HUES48 (cell line): Measurements from ENCODE around the gene ZNF644.

Experiments used
- H3K27ac ChIP-seq: one replicate; pipeline ENCODE4 v1.7.0; 2013; ENCODE audit warnings: low read depth, low read length, inconsistent platforms
- H3K27me3 ChIP-seq: 2 replicates; pipeline ENCODE4 v1.6.1; 2013; ENCODE audit warnings: mild to moderate bottlenecking, low read length; ENCODE audit not compliant: control insufficient read depth, insufficient read depth
- H3K36me3 ChIP-seq: 2 replicates; pipeline ENCODE4 v1.6.1; 2013; ENCODE audit warnings: low read length; ENCODE audit not compliant: control insufficient read depth, insufficient read depth
- H3K4me1 ChIP-seq: 2 replicates; pipeline ENCODE4 v1.6.1; 2013; ENCODE audit warnings: mild to moderate bottlenecking, low read length; ENCODE audit not compliant: control insufficient read depth, insufficient read depth
- H3K4me3 ChIP-seq: 2 replicates; pipeline ENCODE4 v1.5.1; 2013; ENCODE audit warnings: mild to moderate bottlenecking, low read depth, low read length
- H3K9ac ChIP-seq: 2 replicates; pipeline ENCODE4 v1.6.1; 2013; ENCODE audit warnings: mild to moderate bottlenecking, low read depth, low read length, moderate library complexity
- H3K9me3 ChIP-seq: 2 replicates; pipeline ENCODE4 v1.6.1; 2013; ENCODE audit warnings: low read length; ENCODE audit not compliant: control insufficient read depth, insufficient read depth

The ZNF644 gene

DNA sequence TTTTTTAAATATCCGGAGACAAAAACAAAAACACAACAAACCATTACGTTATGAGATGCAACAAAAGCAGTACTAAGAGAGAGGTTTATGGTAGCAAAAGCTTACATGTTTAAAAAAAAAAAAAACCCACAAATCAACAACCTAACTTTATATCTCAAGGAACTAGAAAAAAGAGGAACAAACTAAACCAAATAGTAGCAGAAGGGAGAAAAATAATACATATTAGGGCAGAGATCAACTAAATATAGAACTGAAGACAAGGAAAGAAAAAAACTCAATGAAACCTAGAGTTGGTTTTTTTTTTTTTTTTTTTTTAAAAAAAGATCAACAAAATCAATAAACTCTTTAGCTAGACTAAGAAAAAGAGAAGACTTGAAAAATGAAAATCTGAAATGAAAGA is 34.9 kb downstream of the ZNF644 start:
- H3K9me3 ChIP-seq: peaks cover 23% of the 10 kb centered on the region
- H3K9ac ChIP-seq: no peak overlapping the region
- no peak overlapping the region for H3K27ac ChIP-seq
- peaks cover 17% of the 10 kb centered on the region for H3K4me1 ChIP-seq
- H3K27me3 ChIP-seq: no peaks in the 10 kb centered on the region
- H3K4me3 ChIP-seq: no peak overlapping the region
- H3K36me3 ChIP-seq: peaks cover 31% of the 10 kb centered on the region

DNA sequence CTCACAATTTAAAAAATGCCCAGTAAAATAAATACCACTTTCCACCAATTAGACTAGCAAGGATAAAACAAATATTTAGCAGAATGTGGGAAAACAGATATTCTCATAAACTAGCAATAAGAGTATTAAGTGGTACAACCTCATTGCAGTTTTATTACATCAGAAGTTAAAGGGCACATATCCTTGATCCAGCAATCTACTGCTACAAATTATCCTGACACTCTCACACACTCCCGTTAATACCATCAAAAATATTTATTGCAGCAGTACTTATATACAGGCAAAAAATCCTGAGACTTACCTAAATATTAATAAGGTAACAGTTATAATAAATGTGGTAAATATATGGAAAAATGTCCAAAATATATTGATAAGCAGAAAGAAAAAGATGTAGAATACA is 44.3 kb downstream of the ZNF644 start:
- peaks cover 59% of the 10 kb centered on the region for H3K36me3 ChIP-seq

DNA sequence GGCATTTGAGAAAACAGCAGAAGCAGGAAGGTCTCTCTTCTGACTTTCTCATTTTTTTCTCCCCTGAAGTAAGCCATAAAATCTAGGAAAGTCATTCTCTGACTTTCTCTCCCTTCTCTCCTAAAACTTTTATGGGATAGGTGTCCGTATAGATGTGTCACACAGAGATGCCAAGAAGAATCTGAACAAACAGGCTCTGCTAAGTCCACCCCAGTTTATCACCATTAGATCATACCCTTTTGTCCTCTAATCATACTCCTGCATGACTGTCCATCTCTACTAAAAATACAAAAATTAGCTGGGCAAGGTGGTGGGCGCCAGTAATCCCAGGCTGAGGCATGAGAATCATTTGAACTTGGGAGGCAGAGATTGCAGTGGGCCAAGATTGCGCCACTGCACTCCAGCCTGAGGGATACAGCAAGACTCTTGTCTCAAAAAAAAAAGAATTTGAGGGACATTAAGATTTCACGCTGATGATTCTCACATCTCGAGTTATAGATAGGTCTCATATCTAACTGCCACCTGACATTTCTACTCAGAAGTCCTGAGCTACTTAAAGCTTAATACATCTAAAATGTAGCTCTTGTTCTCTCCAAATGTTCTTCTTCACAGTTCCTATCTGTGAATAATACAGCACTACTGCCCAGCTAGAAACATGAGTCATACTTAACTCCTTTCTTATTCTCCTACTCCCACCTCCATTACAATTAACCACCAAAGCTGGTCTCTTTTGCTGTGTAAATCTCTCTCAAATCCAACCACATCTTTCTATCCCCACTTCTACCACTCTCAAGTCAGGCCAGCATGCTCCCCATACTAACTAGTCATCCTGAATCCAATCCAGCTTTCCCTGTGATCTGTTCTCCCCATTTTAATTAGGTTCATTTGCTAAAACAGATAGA is 47.7 kb downstream of the ZNF644 start:
- H3K4me3 ChIP-seq: peak overlapping the region; percentile 31; the same call in 1 of the 2 replicates
- peaks cover 41% of the 10 kb centered on the region for H3K36me3 ChIP-seq
- 0 out of 2 replicates have a peak overlapping the region, but pooled peaks have one; percentile 8 for H3K9ac ChIP-seq
- H3K27me3 ChIP-seq: no peaks in the 10 kb centered on the region
- no peaks in the 10 kb centered on the region for H3K9me3 ChIP-seq
- peak overlapping the region; percentile 86 for H3K27ac ChIP-seq
- peaks cover 45% of the 10 kb centered on the region for H3K4me1 ChIP-seq

More for the DNA sequence above, 44.3 kb downstream of the ZNF644 start:
- peaks cover 23% of the 10 kb centered on the region for H3K4me1 ChIP-seq
- no peaks in the 10 kb centered on the region for H3K9me3 ChIP-seq
- no peak overlapping the region for H3K4me3 ChIP-seq
- no peak overlapping the region for H3K9ac ChIP-seq
- H3K27me3 ChIP-seq: no peaks in the 10 kb centered on the region
- no peak overlapping the region for H3K27ac ChIP-seq

DNA sequence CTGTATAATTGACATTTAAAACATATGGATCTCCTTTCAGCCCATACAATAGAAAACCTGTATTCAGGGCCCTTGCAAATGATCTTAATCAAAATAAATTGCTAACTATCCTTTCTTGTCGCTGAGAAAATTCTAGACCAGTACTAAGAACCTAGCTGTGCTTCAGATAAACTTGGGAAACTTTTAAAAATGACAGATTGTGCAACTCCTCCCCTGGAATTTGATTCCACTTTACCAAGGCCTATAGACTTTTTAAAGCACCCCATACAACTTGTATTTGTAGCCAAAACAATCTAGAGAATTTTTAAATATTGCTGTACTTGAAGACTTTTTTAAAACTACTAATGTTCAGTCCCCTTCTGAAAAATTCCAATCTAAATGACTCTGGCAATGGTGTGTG is 51.6 kb downstream of the ZNF644 start:
- Histone ChIP-seq H3K36me3 (peaks cover 20% of the 10 kb centered on the region), H3K9ac (no peak overlapping the region), H3K27me3 (no peaks in the 10 kb centered on the region), H3K4me3 (no peak overlapping the region), H3K9me3 (no peaks in the 10 kb centered on the region), H3K4me1 (peaks cover 44% of the 10 kb centered on the region), H3K27ac (no peak overlapping the region)

DNA sequence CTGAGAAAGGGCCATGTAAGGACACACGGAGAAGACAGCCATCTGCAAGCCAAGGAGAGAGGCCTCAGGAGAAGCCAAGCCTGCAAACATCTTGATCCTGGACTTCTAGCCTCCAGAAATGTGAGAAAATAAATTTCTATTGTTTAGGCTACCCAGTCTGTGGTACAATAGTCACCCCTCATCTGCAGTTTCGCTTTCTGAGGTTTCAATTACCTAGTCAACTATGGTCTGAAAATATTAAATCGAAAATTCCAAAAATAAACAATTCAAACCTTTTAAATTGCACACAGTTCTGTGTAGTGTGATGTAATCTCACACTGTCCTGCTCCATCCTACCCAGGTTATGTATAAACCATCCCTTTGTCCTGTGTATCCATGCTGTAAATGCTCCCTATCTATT is 52.6 kb downstream of the ZNF644 start:
- Histone ChIP-seq H3K36me3 (peaks cover 20% of the 10 kb centered on the region), H3K27ac (no peak overlapping the region), H3K4me3 (no peak overlapping the region), H3K4me1 (peaks cover 34% of the 10 kb centered on the region), H3K9ac (no peak overlapping the region), H3K27me3 (no peaks in the 10 kb centered on the region), H3K9me3 (no peaks in the 10 kb centered on the region)

DNA sequence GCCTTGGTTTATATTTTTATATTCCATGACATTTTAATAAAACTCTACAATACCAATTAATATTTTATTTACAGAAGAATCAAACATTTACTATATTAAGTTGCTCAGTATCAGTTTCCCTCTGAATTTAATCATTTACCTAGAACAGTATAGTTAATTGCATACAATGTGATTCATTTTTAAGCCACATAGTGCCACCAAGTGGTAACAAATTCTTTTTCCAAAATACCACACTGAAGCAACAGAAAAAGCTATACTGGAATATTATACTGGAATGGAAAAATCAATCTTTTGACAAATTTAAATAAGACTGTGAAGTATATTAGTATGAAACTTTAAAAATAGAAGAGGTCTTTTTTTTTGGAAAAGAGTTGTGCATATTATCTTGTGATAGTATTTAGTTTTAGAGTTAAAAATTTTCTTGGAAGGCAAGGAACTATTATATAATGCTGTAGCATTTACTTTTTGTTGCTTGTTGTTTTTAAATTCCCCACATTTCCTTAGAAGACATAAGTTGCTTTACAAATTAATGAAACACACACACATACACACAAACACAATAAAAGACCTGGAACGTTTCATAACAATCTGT is 57.3 kb downstream of the ZNF644 start:
- no peak overlapping the region for H3K9ac ChIP-seq
- no peaks in the 10 kb centered on the region for H3K9me3 ChIP-seq
- H3K4me1 ChIP-seq: 0 out of 2 replicates have a peak, but pooled peaks cover 5% of the 10 kb centered on the region
- peaks cover 9% of the 10 kb centered on the region; the same call in 1 of the 2 replicates for H3K36me3 ChIP-seq
- H3K27me3 ChIP-seq: no peaks in the 10 kb centered on the region
- H3K27ac ChIP-seq: peak overlapping the region; percentile 9
- H3K4me3 ChIP-seq: no peak overlapping the region

DNA sequence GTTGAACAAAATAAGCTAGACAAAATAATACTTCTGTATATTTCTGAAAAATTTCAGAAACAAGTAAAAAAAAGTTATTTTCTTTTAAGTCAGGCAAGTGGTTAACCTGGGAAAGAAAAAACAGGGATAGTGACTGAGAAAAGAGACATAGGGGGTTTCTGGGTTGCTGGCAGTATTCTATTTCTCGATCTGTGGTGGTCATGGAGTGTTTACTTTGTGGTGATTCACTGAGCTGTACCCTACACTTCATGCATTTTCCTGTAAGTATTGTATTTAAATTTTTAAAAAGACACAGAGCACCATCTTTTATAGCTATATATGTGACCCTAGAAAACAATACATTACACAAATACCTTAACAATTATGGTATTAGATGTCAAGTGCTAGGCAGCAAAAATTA is 58.2 kb downstream of the ZNF644 start:
- no peak overlapping the region for H3K27ac ChIP-seq
- H3K27me3 ChIP-seq: no peaks in the 10 kb centered on the region
- peaks cover 7% of the 10 kb centered on the region; the same call in 1 of the 2 replicates for H3K36me3 ChIP-seq
- H3K4me3 ChIP-seq: no peak overlapping the region
- H3K9me3 ChIP-seq: no peaks in the 10 kb centered on the region
- 0 out of 2 replicates have a peak, but pooled peaks cover 1% of the 10 kb centered on the region for H3K4me1 ChIP-seq
- H3K9ac ChIP-seq: no peak overlapping the region

DNA sequence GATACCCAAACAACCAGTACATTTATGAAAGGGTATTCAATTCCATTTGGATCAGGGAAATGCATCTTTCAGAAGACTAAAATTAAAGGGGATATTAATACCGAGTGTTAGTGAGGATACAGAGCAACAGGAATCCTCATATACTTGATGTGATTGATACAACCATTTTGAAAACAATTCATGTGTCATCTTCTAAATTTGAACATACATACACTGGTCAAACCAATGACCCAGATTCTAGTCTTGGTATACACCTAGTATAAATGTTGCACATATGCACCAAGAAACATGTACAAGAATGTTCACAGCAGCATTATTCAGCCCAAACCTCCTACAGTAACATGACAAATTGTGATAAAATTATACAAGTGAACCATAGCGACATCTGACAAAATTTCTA is 58.6 kb downstream of the ZNF644 start:
- Histone ChIP-seq H3K9ac (no peak overlapping the region), H3K27me3 (no peaks in the 10 kb centered on the region), H3K27ac (no peak overlapping the region), H3K4me3 (no peak overlapping the region), H3K36me3 (peaks cover 7% of the 10 kb centered on the region; the same call in 1 of the 2 replicates), H3K9me3 (no peaks in the 10 kb centered on the region), H3K4me1 (peaks cover 5% of the 10 kb centered on the region; the same call in 1 of the 2 replicates)

DNA sequence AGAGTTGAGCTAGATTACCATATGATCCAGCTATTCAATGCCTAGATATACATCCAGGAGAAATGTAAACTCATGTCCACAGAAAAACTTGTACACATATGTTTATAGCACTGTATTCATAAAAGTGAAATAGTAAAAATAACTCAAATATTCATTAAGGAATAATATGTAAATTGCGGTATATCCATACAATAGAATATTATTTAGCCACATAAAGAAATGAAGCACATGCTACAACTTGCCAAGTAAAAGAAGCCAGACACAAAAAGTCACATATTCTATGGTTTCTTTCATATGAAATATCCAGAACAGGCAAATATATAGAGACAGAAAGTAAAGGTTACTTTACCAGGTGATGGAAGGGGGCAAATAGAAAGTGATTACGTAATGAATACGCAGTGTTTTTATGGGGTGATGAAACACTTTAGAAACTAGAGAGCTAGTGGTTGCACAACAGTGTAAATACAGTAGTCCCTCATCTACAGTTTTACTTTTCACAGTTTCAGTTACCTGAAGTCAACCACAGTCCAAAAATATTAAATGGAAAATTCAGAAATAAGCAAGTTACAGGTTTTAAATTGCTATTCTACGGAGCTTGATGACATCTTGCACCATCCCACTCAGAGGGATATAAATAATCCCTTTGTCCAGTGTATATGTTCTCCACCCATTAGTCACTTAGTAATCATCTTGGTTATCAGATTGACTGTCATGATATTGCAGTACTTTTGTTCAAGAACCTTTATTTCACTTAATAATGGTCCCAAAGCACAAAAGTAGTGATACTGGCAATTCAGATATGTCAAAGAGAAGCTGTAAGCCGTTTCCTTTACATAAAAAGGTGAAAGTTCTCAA is 62.3 kb downstream of the ZNF644 start:
- Histone ChIP-seq H3K27ac (no peak overlapping the region), H3K4me3 (no peak overlapping the region), H3K9ac (no peak overlapping the region), H3K36me3 (peaks cover 16% of the 10 kb centered on the region), H3K4me1 (peaks cover 17% of the 10 kb centered on the region), H3K9me3 (no peaks in the 10 kb centered on the region), H3K27me3 (no peaks in the 10 kb centered on the region)

DNA sequence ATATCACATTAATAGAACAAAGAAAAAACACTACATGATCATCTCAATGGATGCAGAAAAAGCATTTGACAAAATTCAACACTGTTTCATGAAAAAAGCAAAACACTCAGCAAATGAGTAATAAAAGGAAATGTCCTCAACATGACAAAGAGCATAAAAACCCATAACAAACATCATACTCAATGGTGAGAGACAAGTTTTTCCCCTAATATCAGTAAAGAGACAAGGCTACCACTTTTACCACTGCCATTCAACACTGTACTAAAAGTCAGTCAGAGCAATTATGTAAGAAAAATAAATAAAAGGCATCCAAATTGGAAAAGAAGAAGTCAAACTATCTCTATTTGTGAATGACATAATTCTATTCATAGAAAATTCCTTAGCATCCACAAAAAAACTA is 64.3 kb downstream of the ZNF644 start:
- Histone ChIP-seq H3K9ac (no peak overlapping the region), H3K27me3 (no peaks in the 10 kb centered on the region), H3K27ac (no peak overlapping the region), H3K36me3 (peaks cover 11% of the 10 kb centered on the region), H3K4me3 (no peak overlapping the region), H3K9me3 (no peaks in the 10 kb centered on the region), H3K4me1 (peaks cover 23% of the 10 kb centered on the region)
